GM19467 (cell line): Measurements from ENCODE around the gene ZNF12.
"Not testable (repeated sequence)": the region's sequence is repeated elsewhere in the genome, so short reads cannot be mapped to it uniquely, and the experiment has no call there.

ENCODE experiments used
- ATAC-seq: cut with Tn5 transposase; IDR thresholded peaks from one replicate; pipeline ENCODE4 v1.9.1; 2021; ENCODE audit warnings: mild to moderate bottlenecking, moderate library complexity; ENCODE audit not compliant: unreplicated experiment

The ZNF12 gene

GRCh38 chr7:6706666-6707407, at the start of gene ZNF12:
ZNF12 (minus strand) TSS chr7:6706947; CDS start chr7:6705173, 1,774 bp downstream.
- peak; percentile 88 for ATAC-seq

- not testable (repeated sequence) for ATAC-seq
These were observed 47.2 kb upstream of the ZNF12 start, which contains the start of gene RSPH10B2 for GRCh38 chr7:6753964-6754363. RSPH10B2 (plus strand) TSS chr7:6754103; CDS start chr7:6757678, 3,575 bp downstream.

- ATAC-seq: not testable (repeated sequence)
These were observed 43.4 kb upstream of the ZNF12 start for GRCh38 chr7:6750173-6750572.

- ATAC-seq: not testable (repeated sequence)
These were observed 42.6 kb upstream of the ZNF12 start for GRCh38 chr7:6749335-6749734.

GRCh38 chr7:6744410-6745100, 37.8 kb upstream of the ZNF12 start:
- ATAC-seq: not testable (repeated sequence)

- not testable (repeated sequence) for ATAC-seq
These were observed 31.7 kb upstream of the ZNF12 start for GRCh38 chr7:6738415-6738814.

GRCh38 chr7:6730343-6730633, 23.5 kb upstream of the ZNF12 start:
- ATAC-seq: no peak

GRCh38 chr7:6729492-6730342, 23.0 kb upstream of the ZNF12 start:
- peak; percentile 85 for ATAC-seq

GRCh38 chr7:6728893-6729491, 22.2 kb upstream of the ZNF12 start:
- not testable (repeated sequence) for ATAC-seq

- no peak for ATAC-seq
These were observed 20.9 kb upstream of the ZNF12 start for GRCh38 chr7:6727663-6728062.

- ATAC-seq: not testable (repeated sequence)
These were observed 19.6 kb upstream of the ZNF12 start for GRCh38 chr7:6726341-6726740.

- peak; percentile 68 for ATAC-seq
These were observed 18.3 kb upstream of the ZNF12 start for GRCh38 chr7:6725003-6725402.

GRCh38 chr7:6724351-6724750, 17.6 kb upstream of the ZNF12 start:
- not testable (repeated sequence) for ATAC-seq

GRCh38 chr7:6718124-6718523, 11.4 kb upstream of the ZNF12 start:
- no peak for ATAC-seq

GRCh38 chr7:6715898-6716297, 9.2 kb upstream of the ZNF12 start:
- not testable (repeated sequence) for ATAC-seq

GRCh38 chr7:6714360-6714759, 7.6 kb upstream of the ZNF12 start:
- ATAC-seq: no peak

GRCh38 chr7:6709808-6710207, 3.1 kb upstream of the ZNF12 start:
- ATAC-seq: no peak

GRCh38 chr7:6708304-6708703, 1.6 kb upstream of the ZNF12 start:
- no peak for ATAC-seq

GRCh38 chr7:6705959-6706665, 635 bp downstream of the ZNF12 start:
- ATAC-seq: peak; percentile 27

- no peak for ATAC-seq
These were observed 4.9 kb downstream of the ZNF12 start for GRCh38 chr7:6701860-6702259.
